K562 (cell line): ENCODE results near the gene PNRC2. TPM values are rescaled to one million over a fixed set of nuclear protein-coding genes. Genes with fewer than 3 reads are reported as not detected.
A peak's percentile ranks its signal among the peaks of the same experiment; 100 is the strongest.

Experiments
- ATAC-seq: fragments of 200-7000 bp; cut with Tn5 transposase; 3 replicates; pipeline ENCODE4 v1.9.1; 2020; ENCODE audit warnings: moderate library complexity
- Bru-seq: library from RNA; stranded (reverse); fragments of 400-500 nt; gene quantifications from one replicate; lab custom pipeline; 2021; lab: Mats Ljungman, UMichigan
- BruChase-seq, 2 experiments: library from RNA; stranded (reverse); fragments of 400-500 nt; gene quantifications; one replicate each; lab custom pipeline; 2021; lab: Mats Ljungman, UMichigan
- BruUV-seq: library from RNA; stranded (reverse); fragments of 400-500 nt; replicated peaks from 2 replicates; lab custom pipeline; 2021; lab: Mats Ljungman, UMichigan
- CTCF ChIA-PET: fragments of 300-600 bp; formaldehyde crosslinking; extraction: SDS; loops from one replicate; lab custom pipeline; 2021; ENCODE audit warnings: low intra/inter-chr PET ratio; lab: Yijun Ruan, JAX
- POLR2A ChIA-PET: fragments of 300-600, 350-650 bp; sonication (Branson Sonifier 250); formaldehyde crosslinking; extraction: SDS; loops from one replicate; lab custom pipeline; 2021; ENCODE audit warnings: antibody characterized with exemption, inconsistent platforms; lab: Yijun Ruan, JAX
- DNase-seq, 4 experiments: peaks; one replicate each; pipeline versions ENCODE4 v3.0.0 to v3.0.0-alpha.2; 2011 to 2018; ENCODE audit warnings: low spot score in 3 of 4, mixed read lengths in 3 of 4; ENCODE audit errors: extremely low read depth in 1 of 4
- FAIRE-seq: peaks from 2 replicates; lab custom pipeline; 2011; peaks lifted over from hg19 to GRCh38; lab: Jason Lieb, UNC
- H2AFZ ChIP-seq: 2 replicates; pipeline ENCODE4 v1.6.0; 2011; ENCODE audit warnings: low read depth, low read length, control low read depth, inconsistent platforms
- H3K27ac ChIP-seq: fragments of 200-600 bp; 3 replicates; pipeline ENCODE4 v1.8.0; 2011; ENCODE audit warnings: low read depth, mild to moderate bottlenecking, control low read depth, inconsistent platforms, low read length, moderate library complexity, mixed read lengths; ENCODE audit errors: extremely low read depth
- H3K27me3 ChIP-seq, 2 experiments: fragments of 300-600 bp in 1 of 2; 2 replicates in 1 of 2; 3 replicates in 1 of 2; pipeline versions ENCODE4 v1.6.0 to v1.8.0; 2011; ENCODE audit warnings: inconsistent platforms in 2 of 2, low read length in 2 of 2, mild to moderate bottlenecking in 1 of 2, mixed read lengths in 1 of 2, moderate library complexity in 1 of 2; ENCODE audit not compliant: control insufficient read depth in 2 of 2, insufficient read depth in 2 of 2
- H3K36me3 ChIP-seq: fragments of 300-600 bp; 3 replicates; pipeline ENCODE4 v1.8.0; 2011; ENCODE audit warnings: mild to moderate bottlenecking, low read length, inconsistent platforms; ENCODE audit not compliant: control insufficient read depth, insufficient read depth
- H3K4me1 ChIP-seq, 2 experiments: fragments of 200-600 bp in 1 of 2; replicated peaks in 1 of 2; 2 replicates in 1 of 2; 3 replicates in 1 of 2; pipeline versions ENCODE4 v1.5.1 to v1.8.0; 2011; ENCODE audit warnings: inconsistent platforms in 2 of 2, low read length in 2 of 2, mild to moderate bottlenecking in 1 of 2, mixed read lengths in 1 of 2, moderate library complexity in 1 of 2; ENCODE audit not compliant: control insufficient read depth in 2 of 2, insufficient read depth in 2 of 2
- H3K4me2 ChIP-seq: 2 replicates; pipeline ENCODE4 v1.6.1; 2011; ENCODE audit warnings: low read length, control low read depth, inconsistent platforms, mixed read lengths; ENCODE audit not compliant: insufficient read depth
- H3K4me3 ChIP-seq: fragments of 200-600 bp; sonication (generic), shearing (Covaris generic); 2 replicates; pipeline ENCODE4 v1.5.1; 2016; ENCODE audit warnings: control low read depth, inconsistent platforms
- H3K79me2 ChIP-seq: fragments of 200-600 bp; 3 replicates; pipeline ENCODE4 v1.8.0; 2011; ENCODE audit warnings: low read length, inconsistent platforms; ENCODE audit not compliant: control insufficient read depth, insufficient read depth
- H3K9ac ChIP-seq, 2 experiments: 2 replicates each; pipeline versions ENCODE4 v1.6.0 to v1.6.1; 2011; ENCODE audit warnings: low read depth in 2 of 2, low read length in 2 of 2, control low read depth in 1 of 2, inconsistent platforms in 1 of 2, mild to moderate bottlenecking in 1 of 2, mixed read lengths in 1 of 2; ENCODE audit not compliant: insufficient read depth in 1 of 2
- H3K9me1 ChIP-seq: one replicate; pipeline ENCODE4 v1.6.0; 2011; ENCODE audit warnings: inconsistent platforms, mild to moderate bottlenecking, low read length, moderate library complexity; ENCODE audit not compliant: control insufficient read depth, insufficient read depth
- H3K9me3 ChIP-seq: replicated peaks from 2 replicates; pipeline ENCODE4 v1.5.1; 2011; ENCODE audit warnings: low read depth, low read length, inconsistent platforms; ENCODE audit not compliant: control insufficient read depth, insufficient read depth
- H4K20me1 ChIP-seq: replicated peaks from 2 replicates; pipeline ENCODE4 v1.6.1; 2011; ENCODE audit warnings: low read length, inconsistent platforms, mixed read lengths; ENCODE audit not compliant: control insufficient read depth, insufficient read depth
- ARNT ChIP-seq, 2 experiments: fragments of 450-650 bp; IDR thresholded peaks; 2 replicates each; pipeline ENCODE4 v1.6.1; 2016; ENCODE audit warnings: mild to moderate bottlenecking in 1 of 2
- ELF1 ChIP-seq: fragments of 200-800 bp; sonication (Bioruptor generic); IDR thresholded peaks from 2 replicates; pipeline ENCODE4 v1.6.1; 2016; ENCODE audit warnings: missing genetic modification characterization, missing compliant biosample characterization
- NUFIP1 ChIP-seq: fragments of 450-650 bp; IDR thresholded peaks from 2 replicates; pipeline ENCODE4 v1.6.1; 2018; ENCODE audit not compliant: partially characterized antibody
- POLR2AphosphoS5 ChIP-seq: IDR thresholded peaks from 2 replicates; pipeline ENCODE4 v1.6.1; 2011; ENCODE audit warnings: mild to moderate bottlenecking, low read depth, low read length, moderate library complexity; ENCODE audit not compliant: control insufficient read depth, insufficient read depth
- SMARCA5 ChIP-seq: fragments of 450-650 bp; IDR thresholded peaks from 2 replicates; pipeline ENCODE4 v1.6.1; 2016
- ZBTB17 ChIP-seq: fragments of 450-650 bp; formaldehyde crosslinking; IDR thresholded peaks from 2 replicates; pipeline ENCODE4 v1.4.0; 2020; ENCODE audit warnings: mild to moderate bottlenecking
- WGBS: fragments of 100-300 bp; shearing (Covaris generic); methylation state at CpG from one replicate; pipeline ENCODE4 v1.1.6; 2016; ENCODE audit warnings: low coverage, mixed read lengths; ENCODE audit not compliant: insufficient coverage; ENCODE audit errors: missing lambda C conversion rate; 5-methylcytosine and 5-hydroxymethylcytosine counted together
- in situ Hi-C: fragments of 300-500 bp; cut with MboI; formaldehyde crosslinking; loops from 4 replicates; pipeline ENCODE4 v1.15.0; 2018; ENCODE audit warnings: inconsistent platforms, mixed read lengths
- intact Hi-C: fragments of 100-400 bp; cut with micrococcal nuclease; formaldehyde crosslinking; loops from 2 replicates; pipeline ENCODE4 v1.14.2; 2022
- long read RNA-seq, 3 experiments: library from polyadenylated mRNA in 2 of 3; library from RNA in 1 of 3; unstranded in 2 of 3; stranded (forward) in 1 of 3; transcript quantifications; one replicate each; pipeline ENCODE4 v2.0.0, GENCODE V29; 2019 to 2022
- polyA minus RNA-seq, 3 experiments: library from RNA; depleted of rRNA, polyadenylated mRNA; stranded (reverse); fragments of >200 nt; gene quantifications; 2 replicates each; pipeline ENCODE4 v1.2.3, GENCODE V29; 2011
- polyA plus RNA-seq, 8 experiments: library from polyadenylated mRNA; depleted of rRNA in 4 of 8; stranded (reverse) in 5 of 8; unstranded in 3 of 8; fragments of >200 nt; fragmentation: Nextera tagmentation in 2 of 8; fragmentation: Illumina TruSeq in 1 of 8; extraction: Ambion mirVana in 2 of 8; extraction: Trizol in 1 of 8; gene quantifications; 2 replicates each; pipeline versions ENCODE4 v1.2.1 to v1.2.3, GENCODE V29; 2011 to 2014; ENCODE audit warnings: inconsistent platforms in 1 of 8, missing spikeins in 1 of 8
- total RNA-seq, 7 experiments: library from RNA; depleted of rRNA in 6 of 7; stranded (reverse); fragments of >200 nt in 6 of 7; fragmentation: Illumina TruSeq in 2 of 7; extraction: Trizol in 2 of 7; gene quantifications; 2 replicates each; pipeline versions ENCODE4 v1.2.1 to v1.2.3, GENCODE V29; 2011 to 2021; ENCODE audit warnings: low replicate concordance in 1 of 7
- TF ChIP-seq, protein P1 (sequence below): fragments of 250-450 bp; sonication (Bioruptor Pico); IDR thresholded peaks from 2 replicates; pipeline ENCODE4 v1.4.0; 2020; ENCODE audit warnings: mild to moderate bottlenecking, moderate library complexity
- TF ChIP-seq, protein P2 (sequence below), 2 experiments: fragments of 150-350 bp in 1 of 2; IDR thresholded peaks; 2 replicates each; pipeline ENCODE4 v1.6.1; 2012 to 2016; ENCODE audit warnings: low read depth in 2 of 2, low read length in 2 of 2, mild to moderate bottlenecking in 1 of 2, moderate library complexity in 1 of 2

The PNRC2 gene, protein sequence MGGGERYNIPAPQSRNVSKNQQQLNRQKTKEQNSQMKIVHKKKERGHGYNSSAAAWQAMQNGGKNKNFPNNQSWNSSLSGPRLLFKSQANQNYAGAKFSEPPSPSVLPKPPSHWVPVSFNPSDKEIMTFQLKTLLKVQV
- 17.2 and 67.9 TPM in 2 replicates for total RNA-seq (2011; cell fraction: chromatin; rRNA removed; ENCODE audit: low replicate concordance)
- total RNA-seq (2011; cell fraction: nucleolus; rRNA removed): 15.8 and 18.9 TPM in 2 replicates
- total RNA-seq (2011; cell fraction: nucleoplasm; rRNA removed): 46.6 and 90.9 TPM in 2 replicates
- 120 and 127 TPM in 2 replicates for total RNA-seq (2014; rRNA removed)
- total RNA-seq (2014; rRNA removed; fragmentation: Illumina TruSeq; extraction: Trizol): 203 and 235 TPM in 2 replicates
- 222 and 230 TPM in 2 replicates for total RNA-seq (2015; rRNA removed; fragmentation: Illumina TruSeq; extraction: Trizol)
- total RNA-seq (2021): 197 TPM in 2 replicates
- polyA plus RNA-seq (2011; rRNA removed): 208 and 228 TPM in 2 replicates
- polyA plus RNA-seq (2011; cell fraction: cytosol; rRNA removed): 72.6 and 105 TPM in 2 replicates
- polyA plus RNA-seq (2011; cell fraction: nucleus; rRNA removed): 98.0 and 210 TPM in 2 replicates
- polyA plus RNA-seq (2012): 157 and 165 TPM in 2 replicates
- 260 and 303 TPM in 2 replicates for polyA plus RNA-seq (2014; fragmentation: Illumina TruSeq; extraction: Trizol)
- 100 to 1,000 TPM; 178 to 212 TPM for polyA plus RNA-seq (2014; fragmentation: Nextera tagmentation; extraction: Ambion mirVana)
- polyA plus RNA-seq (2014; rRNA removed): 196 and 203 TPM in 2 replicates
- 164 and 170 TPM in 2 replicates for polyA minus RNA-seq (2011; rRNA and poly(A)+ RNA removed)
- 77.2 and 102 TPM in 2 replicates for polyA minus RNA-seq (2011; cell fraction: cytosol; rRNA and poly(A)+ RNA removed)
- polyA minus RNA-seq (2011; cell fraction: nucleus; rRNA and poly(A)+ RNA removed): 27.7 and 67.3 TPM in 2 replicates
- Bru-seq, nascent RNA: percentile 99 among the genes with signal in this experiment
- BruChase-seq, experiment 1, labeled RNA remaining after a 2-hour chase: percentile 98 among the genes with signal in this experiment
- percentile 98 among the genes with signal in this experiment for BruChase-seq, experiment 2, labeled RNA remaining after a 6-hour chase
- long read RNA-seq, experiment 1, transcript PNRC2-201 (3 exons, 2,416 nt): major isoform, 425 of 582 reads
- long read RNA-seq, experiment 1, transcript PNRC2-204 (2 exons, 171 nt): minor isoform, 7 of 582 reads
- long read RNA-seq, experiment 1, transcript PNRC2-203 (3 exons, 380 nt): minor isoform, 13 of 582 reads
- long read RNA-seq, experiment 1, transcript PNRC2-202 (3 exons, 814 nt): minor isoform, 23 of 582 reads
- long read RNA-seq, experiment 1, partial matches to known transcripts: 0 of 582 reads
- long read RNA-seq, experiment 1, other reads (novel, unspliced or antisense): 114 of 582 reads
- long read RNA-seq, experiment 2, transcript PNRC2-201 (3 exons, 2,416 nt): major isoform, 39 of 192 reads
- long read RNA-seq, experiment 2, partial matches to known transcripts: 0 of 192 reads
- long read RNA-seq, experiment 2, other reads (novel, unspliced or antisense): 148 of 192 reads
- long read RNA-seq, experiment 3, transcript PNRC2-201 (3 exons, 2,416 nt): major isoform, 212 of 247 reads
- long read RNA-seq, experiment 3, transcript PNRC2-202 (3 exons, 814 nt): minor isoform, 7 of 247 reads
- long read RNA-seq, experiment 3, partial matches to known transcripts: 11 of 247 reads
- long read RNA-seq, experiment 3, other reads (novel, unspliced or antisense): 12 of 247 reads

DNA sequence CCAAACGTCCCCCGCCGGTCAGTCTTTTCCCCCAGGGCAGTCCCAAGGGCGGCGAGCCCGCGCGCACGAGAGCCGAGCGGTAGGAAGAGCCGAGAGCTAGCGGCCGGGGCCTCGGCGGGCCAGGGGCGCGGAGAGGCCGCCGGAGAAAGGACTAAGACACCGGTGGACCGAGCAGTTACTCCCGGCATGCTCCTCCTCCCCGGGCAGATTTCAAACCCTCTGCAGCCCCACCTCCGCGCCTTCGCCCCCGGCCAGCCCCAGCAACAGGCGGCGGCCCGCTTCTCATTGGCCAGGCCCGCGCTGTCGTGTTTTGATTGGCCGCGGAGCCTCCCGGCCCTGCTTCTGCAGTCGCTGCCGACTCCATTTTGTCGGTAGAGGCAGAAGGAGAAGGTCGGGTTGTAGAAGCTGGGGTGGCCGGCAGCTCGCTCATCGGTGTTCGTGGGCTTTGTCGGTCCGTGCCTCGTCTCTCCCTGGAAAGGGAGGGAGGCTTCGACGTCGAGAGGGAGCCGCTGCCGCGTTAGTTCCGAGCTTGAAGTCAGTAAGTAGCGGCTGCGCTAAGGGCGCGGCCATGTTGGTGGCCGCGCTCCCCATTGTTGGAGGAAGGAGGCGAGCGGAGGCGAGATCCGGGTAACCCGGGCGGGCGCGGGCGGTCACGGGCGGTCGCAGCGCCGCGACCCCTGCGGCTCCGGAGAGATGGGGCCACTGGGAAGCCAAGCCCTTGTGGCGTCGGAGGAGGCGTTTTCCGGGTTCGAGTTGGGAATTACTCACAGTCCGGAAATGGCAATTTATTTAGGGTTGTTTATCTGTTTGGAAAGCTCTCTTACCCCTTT lies at the start of gene PNRC2:
Gene PNRC2, plus strand, starts transcription at position 368 of the 830 bp plus-strand sequence. CDS start 1,630 bp downstream, outside the sequence.
- Histone ChIP-seq H3K27ac (peak within 1 kb of the TSS; percentile 98), H3K9me1 (no peaks in the 10 kb centered on the region), H3K9ac (peak within 1 kb of the TSS; percentile 99 to 100), H3K27me3 (no peaks in the 10 kb centered on the region), H4K20me1 (peaks cover 7% of the 10 kb centered on the region; the same call in 1 of the 2 replicates), H3K36me3 (peaks cover 39% of the 10 kb centered on the region; the same call in 2 of the 3 replicates), H3K4me2 (peak within 1 kb of the TSS; percentile 83), H3K4me3 (peak within 1 kb of the TSS; percentile 93), H3K4me1 (peaks cover 19 to 20% of the 10 kb centered on the region in 2 experiments; a peak in 4 of 5 replicates), H3K9me3 (no peaks in the 10 kb centered on the region), H3K79me2 (peaks cover 35% of the 10 kb centered on the region), H2AFZ (peak within 1 kb of the TSS; percentile 90)
- under 1% methylated on average over 70 of the region's 84 CpGs for WGBS
- DNase-seq: peak; percentile 98 to 100 (median 99)
- in situ Hi-C loops: no loop called here
- ATAC-seq: peak; percentile 90
- no TSS peak for BruUV-seq
- intact Hi-C loops: loop anchor here (1.0 to 2.0 kb wide), 2 partner anchors 21 to 69 kb away; partner anchors contain the start of gene SRSF10
- FAIRE-seq: peak; percentile 75
- ChIA-PET POLR2A (interaction anchor here (0.5 to 8.0 kb wide), 27 partner anchors 8 to 797 kb away, joined by 3 to 82 read pairs (median 3); partner anchors contain the start of genes ELOA, ID3, PITHD1 and SRSF10), CTCF (no interaction called here)
- TF ChIP-seq NUFIP1: no peak
- no peak for TF ChIP-seq SMARCA5
- TF ChIP-seq, protein P1, sequence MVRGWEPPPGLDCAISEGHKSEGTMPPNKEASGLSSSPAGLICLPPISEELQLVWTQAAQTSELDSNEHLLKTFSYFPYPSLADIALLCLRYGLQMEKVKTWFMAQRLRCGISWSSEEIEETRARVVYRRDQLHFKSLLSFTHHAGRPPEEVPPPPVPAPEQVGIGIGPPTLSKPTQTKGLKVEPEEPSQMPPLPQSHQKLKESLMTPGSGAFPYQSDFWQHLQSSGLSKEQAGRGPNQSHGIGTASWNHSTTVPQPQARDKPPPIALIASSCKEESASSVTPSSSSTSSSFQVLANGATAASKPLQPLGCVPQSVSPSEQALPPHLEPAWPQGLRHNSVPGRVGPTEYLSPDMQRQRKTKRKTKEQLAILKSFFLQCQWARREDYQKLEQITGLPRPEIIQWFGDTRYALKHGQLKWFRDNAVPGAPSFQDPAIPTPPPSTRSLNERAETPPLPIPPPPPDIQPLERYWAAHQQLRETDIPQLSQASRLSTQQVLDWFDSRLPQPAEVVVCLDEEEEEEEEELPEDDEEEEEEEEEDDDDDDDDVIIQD (CRISPR knock-in tag): peak; percentile 67; the same call in 1 of the 2 replicates
- TF ChIP-seq ZBTB17: 0 out of 2 replicates have a peak, but pooled peaks have one; percentile 18
- TF ChIP-seq ELF1 (tag): peak; percentile 88
- TF ChIP-seq POLR2AphosphoS5: peak; percentile 93
- peak in 1 of 2 experiments; percentile 35; a peak in 1 of 4 replicates for TF ChIP-seq ARNT (IDR thresholded peaks at IDR 0.05)
- TF ChIP-seq, protein P2, sequence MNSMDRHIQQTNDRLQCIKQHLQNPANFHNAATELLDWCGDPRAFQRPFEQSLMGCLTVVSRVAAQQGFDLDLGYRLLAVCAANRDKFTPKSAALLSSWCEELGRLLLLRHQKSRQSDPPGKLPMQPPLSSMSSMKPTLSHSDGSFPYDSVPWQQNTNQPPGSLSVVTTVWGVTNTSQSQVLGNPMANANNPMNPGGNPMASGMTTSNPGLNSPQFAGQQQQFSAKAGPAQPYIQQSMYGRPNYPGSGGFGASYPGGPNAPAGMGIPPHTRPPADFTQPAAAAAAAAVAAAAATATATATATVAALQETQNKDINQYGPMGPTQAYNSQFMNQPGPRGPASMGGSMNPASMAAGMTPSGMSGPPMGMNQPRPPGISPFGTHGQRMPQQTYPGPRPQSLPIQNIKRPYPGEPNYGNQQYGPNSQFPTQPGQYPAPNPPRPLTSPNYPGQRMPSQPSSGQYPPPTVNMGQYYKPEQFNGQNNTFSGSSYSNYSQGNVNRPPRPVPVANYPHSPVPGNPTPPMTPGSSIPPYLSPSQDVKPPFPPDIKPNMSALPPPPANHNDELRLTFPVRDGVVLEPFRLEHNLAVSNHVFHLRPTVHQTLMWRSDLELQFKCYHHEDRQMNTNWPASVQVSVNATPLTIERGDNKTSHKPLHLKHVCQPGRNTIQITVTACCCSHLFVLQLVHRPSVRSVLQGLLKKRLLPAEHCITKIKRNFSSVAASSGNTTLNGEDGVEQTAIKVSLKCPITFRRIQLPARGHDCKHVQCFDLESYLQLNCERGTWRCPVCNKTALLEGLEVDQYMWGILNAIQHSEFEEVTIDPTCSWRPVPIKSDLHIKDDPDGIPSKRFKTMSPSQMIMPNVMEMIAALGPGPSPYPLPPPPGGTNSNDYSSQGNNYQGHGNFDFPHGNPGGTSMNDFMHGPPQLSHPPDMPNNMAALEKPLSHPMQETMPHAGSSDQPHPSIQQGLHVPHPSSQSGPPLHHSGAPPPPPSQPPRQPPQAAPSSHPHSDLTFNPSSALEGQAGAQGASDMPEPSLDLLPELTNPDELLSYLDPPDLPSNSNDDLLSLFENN (IDR thresholded peaks at IDR 0.05; ENCODE audit: low read depth in 2 of 2, low read length in 2 of 2): no peak
